Ramos (cell line): Measurements from ENCODE around the gene CCDC149.

Source experiments
- in situ Hi-C: fragments of 300-500 bp; cut with MboI; formaldehyde crosslinking; loops from one replicate; pipeline ENCODE4 v1.14.3; 2022; ENCODE audit warnings: low sequenced_read_pairs; ENCODE audit not compliant: unreplicated experiment

CCDC149 gene

DNA sequence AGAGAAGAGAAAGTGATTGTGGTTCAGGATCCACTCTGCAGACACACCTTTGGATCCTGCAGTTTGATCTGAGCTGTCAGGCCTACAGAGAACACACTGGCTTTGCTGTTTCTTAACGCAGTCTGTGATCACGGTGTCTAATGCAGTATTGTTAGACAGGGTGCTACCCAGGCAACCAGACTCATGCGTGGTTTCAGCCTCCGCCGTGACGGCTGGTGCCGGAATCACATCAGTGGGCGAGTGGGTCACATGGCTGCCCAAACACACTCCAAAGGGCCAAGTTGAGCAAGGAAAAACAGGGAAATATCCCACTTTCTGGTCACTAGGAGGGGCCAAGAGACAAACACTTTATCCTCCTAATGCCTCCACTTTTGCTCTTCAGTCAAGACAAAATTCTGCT lies 27.5 kb downstream of the CCDC149 start:
- in situ Hi-C loops, result no loop called here

DNA sequence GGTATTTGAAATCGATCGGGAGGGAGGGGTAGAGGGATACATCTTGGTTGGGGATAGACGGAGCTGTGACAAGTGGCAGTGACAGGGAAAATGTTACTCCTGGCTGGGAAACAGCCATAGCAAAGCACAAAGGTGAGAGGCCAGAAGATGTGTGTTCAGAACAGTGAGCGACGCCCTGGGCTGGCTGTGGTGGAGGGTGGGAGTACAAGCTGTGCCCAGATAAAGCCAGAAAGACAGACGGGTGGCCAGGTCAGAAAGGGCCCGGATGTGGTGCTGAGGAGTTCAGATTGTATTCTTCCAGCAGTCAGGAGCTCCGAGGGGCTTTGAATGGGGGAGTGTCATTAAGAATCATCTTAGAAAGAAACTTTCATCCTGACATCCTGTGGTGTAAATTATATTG lies 27.9 kb downstream of the CCDC149 start:
- in situ Hi-C loops, result no loop called here

DNA sequence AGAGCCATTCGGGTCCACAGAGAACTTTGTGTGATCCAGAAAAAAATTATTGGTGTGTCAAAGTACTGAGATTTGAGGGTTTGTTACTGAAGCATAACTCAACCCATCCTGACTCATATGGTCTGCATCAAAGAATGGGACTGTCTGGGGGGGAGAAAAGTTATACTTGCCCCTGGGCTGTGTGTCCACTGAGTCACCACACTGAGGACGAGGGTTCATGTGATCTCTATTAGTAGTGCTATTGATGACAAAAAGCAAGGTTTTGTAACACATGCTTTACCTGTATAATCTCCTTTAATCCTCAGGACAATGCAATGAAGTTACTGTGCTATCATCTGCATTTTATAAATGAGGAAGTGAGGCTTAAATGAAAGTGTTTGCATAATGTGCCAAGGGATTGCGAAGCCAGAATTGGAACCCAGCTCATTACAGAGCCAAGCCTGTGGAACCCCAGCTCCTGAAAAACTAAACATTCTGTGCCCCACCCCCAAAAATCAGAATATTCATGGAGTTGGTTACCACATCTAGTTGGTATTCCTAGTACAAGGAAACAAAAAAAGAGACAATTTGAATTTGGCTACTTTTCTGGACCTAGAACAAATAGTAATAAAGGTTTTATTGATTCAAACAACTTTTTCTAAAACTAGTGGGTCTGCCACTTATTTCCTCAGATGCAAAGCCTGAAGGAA lies 31.2 kb downstream of the CCDC149 start:
- in situ Hi-C loops, result no loop called here

DNA sequence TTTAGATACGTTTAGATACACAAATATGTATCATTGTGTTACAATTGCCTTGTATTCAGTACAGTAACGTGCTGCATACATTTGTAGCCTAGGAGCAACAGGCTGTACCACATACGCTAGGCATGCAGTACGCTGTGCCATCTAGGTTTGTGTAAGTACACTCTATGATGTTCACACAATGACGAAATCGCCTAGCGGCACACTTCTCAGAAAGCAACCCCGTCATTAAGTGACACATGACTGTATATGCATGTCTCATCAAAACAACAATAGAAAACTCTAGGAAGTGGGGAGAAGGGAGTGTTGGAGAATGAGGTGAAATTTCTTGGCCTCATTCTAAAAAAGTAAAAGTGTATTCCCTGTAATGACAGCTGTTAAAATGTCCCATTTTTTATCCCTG lies 32.7 kb downstream of the CCDC149 start:
- in situ Hi-C loops, result no loop called here

DNA sequence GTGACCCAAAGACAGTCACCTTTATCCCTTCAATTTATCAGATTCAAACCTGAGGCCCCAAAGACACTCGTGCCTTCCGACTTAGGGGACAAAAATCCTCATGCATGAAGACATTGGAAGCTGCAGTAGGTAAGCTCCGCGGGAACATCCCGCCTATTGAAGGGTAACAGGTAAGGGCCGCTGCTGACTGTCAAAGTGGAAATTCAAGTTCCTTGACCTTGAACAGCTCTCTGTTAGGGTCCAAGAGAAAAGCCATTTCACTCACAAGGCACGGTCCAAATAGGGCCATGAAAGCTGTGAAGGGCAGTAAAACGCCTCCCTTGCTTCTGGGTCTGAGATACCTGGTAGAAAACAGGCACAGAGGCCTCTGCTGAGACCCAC lies 34.2 kb downstream of the CCDC149 start:
- in situ Hi-C loops, result no loop called here

DNA sequence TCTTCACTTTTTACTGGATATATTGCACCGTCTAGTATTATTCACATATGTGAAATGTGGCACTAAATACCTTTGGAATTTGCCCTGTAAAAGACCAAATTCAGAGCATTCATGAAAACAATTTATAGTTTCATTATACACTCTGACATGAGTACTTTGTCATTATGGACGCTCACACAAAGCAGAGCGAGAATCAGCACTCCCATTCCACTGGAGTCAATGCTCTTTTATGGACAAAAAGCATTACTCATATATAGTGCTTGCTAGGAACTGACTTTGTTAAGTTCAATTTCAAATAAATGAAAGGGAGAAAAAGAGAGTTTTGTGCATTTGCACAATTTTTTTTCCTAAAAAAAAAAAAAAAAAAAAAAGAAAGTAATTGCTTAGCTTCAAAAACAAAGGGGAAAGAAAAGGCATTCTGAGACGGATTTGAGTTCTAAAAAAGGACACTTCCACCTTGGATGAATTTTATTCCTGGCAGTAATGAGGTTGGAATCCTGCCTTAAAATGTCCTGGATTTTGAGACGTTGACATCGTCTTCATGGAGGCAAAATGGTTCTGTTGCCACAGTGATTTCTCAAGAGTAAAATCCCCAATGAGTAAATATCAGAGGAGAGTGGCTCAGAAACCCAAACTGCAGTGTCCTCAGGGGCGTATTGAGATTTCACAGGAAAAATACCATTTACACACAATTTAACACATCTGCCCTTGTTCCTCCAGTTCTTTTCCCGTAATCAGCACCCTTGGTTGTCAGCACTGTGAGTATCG lies 34.8 kb downstream of the CCDC149 start:
- in situ Hi-C loops, result no loop called here

DNA sequence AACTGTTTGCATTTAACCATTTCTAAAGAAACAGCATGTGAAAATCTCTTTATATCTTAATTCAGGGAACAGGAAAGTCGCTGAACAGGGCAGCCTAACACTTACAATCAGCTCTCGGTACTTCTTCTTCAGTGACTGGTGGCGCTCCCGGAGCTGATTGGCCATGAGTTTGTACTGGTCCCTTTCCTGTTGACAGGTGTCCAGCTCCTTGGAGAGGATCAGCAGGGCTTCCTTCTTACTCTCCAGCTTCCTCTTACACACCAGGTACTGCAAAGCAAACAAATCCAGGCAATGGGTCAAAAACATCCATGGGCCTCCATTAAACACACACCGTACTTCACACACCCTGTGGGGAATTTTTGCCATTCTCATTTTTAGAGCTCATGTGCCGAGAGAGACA lies 36.4 kb downstream of the CCDC149 start:
- in situ Hi-C loops, result no loop called here

DNA sequence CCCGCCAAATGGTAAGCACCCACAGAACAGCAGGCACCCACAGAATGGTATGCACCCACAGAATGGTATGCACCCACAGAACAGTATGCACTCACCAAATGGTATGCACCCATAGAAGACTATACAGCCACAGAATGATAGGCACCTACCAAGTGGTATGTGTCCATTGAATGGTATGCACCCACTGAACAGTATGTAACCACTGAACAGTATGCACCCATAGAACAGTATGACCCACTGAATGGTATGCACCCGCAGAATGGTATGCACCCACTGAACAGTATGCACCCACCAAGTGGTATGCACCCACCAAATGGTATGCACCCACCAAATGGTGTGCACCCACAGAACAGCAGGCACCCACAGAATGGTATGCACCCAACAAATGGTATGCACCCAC lies 40.1 kb downstream of the CCDC149 start:
- in situ Hi-C loops, result no loop called here

DNA sequence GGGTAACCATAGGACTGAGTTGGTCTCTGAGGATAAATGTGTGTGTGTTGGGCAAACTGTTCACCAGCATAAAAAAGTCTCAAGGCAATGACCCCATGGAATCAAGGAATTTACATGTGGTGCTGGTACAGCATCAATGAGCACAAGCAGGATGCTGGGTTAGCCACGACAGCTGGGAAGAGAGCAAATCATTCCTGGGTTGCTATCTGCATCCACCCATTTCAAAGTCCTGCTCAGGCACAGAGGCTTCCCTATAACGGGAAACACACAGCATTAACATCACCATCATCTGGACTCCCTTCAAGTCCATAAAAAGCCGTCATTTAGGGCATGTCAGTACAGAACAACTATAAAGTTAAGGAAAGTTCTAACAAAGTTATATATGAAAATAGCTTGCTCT lies 41.6 kb downstream of the CCDC149 start:
- in situ Hi-C loops, result no loop called here

DNA sequence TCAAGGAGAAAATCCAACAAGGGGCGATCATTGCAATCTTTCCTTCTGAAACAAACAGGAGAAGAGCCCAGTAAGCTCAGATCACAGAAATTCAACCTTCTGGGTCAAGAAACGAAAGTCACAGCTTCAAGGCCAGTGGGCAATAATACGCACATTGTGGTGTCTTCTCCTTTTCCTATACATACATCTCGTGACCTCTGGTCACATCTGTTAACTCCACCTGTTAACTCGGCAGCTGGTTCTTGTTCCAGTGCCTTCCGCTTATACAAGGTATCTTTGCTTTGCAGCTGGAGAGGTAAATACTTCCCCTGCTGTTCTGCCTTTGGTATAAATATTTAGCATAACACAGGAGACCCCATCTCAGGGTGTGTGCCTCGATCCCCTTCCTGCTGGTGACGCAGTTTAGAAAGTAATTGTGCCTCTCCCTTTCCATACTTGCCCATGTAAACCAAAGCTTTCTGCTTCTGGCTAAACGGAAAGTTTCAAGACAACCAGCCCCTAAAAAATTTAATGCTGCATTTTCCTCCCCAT lies 45.0 kb downstream of the CCDC149 start:
- in situ Hi-C loops, result no loop called here

DNA sequence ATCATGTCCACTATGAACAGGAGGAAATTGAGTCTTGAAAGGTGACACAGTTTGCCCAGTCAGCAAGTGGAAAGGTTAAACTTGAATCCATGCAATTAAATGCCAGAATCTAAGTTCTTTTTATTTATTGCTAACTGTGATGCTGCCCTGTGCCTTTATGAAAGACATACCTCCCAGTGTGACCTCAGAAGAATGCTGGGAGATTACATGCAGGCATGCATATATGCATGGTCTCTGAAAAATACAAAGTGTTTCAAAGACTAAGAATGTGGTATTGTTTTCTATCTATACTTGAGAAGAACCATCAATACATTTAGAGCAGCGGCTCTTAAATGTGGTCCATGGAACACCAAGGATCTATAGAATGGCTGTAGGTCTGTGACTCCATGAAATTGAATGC lies 45.6 kb downstream of the CCDC149 start:
- in situ Hi-C loops, result no loop called here

DNA sequence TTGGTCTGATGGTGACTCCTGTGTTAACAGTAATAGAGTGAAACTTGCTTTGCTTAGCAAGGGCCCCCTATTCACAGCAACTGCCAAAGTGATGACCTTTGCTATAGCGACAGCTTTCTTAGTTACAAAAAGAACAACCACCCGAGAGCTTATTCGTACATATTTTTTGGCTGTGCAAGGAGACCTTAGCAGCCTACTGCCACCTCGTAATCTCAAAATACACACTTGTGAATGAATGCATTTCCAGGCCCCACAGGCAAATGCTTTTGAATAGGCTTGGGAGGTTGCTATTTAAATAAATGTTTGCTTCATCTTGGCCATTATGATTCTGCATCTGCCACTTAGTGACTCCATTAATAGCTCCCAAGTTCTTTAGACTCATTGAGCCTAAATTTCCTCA lies 47.4 kb downstream of the CCDC149 start:
- in situ Hi-C loops, result no loop called here

DNA sequence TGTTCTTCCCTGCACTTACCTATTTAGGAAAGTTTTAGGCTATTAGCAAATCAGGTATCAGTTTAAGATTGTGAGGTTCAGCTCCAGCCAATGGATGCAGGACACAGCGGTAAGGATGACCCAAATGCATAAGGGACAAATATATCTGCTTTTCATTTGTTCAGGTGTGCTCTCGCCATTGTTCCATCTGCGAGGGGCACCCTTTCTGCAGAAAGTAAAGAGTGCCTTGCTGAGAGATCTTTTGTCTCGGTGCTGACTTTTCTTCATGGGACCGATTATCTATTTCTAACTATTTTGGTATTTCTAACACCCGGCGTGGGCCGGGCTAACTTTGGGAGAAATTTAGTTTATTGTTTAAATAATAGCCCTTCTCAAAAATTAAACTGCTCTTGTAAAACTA lies 49.0 kb downstream of the CCDC149 start:
- in situ Hi-C loops, result no loop called here

DNA sequence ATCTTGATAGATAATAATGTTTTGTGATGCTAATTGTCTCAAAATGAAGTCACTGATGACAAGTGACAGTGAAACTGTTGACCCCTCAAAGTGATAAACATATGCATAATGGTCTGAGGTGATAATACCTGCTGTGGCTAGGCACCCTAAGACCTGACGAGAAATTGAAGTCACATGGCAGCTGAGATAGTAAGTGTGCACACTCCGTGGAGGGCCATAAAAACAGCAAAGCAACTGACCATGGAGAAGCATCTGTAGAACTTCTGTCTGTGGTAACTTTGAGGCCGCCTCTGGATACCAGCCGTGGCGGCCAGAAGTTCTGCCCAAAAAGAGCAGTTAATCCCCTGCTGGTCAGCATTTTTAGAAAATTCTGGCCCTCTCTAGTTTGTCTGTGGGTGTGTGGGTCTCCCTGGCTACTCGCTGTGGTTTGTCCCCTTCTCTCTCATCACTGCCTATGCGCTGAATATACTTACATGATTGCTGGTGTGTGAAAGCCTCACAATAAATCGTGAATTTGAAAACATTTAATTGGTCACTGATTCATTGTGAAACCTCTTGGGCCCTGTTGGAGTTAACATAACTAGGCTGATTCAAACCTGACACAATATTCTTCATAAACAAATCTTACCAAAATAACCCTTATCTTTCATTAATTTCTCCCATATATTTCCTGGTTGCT lies 50.6 kb downstream of the CCDC149 start:
- in situ Hi-C loops, result no loop called here

DNA sequence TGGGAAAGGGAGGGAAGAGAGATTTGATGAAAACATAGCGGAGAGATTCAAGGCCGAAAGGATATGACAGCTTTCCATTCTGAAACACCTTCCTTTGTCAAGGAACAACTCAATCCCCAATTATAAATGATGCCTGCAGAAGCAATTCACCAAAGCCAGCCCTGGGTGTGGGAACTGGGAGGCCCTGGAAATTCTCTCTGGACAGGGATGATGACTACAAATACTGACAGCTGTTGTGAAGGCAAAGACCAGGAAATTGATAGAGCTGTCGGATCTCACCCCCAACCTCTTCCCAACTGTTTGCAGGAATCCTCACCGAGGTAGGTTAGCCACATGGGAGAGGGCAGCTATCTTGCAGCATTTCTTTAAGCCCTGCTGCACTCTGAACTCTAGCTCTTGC lies 54.3 kb downstream of the CCDC149 start:
- in situ Hi-C loops, result no loop called here

DNA sequence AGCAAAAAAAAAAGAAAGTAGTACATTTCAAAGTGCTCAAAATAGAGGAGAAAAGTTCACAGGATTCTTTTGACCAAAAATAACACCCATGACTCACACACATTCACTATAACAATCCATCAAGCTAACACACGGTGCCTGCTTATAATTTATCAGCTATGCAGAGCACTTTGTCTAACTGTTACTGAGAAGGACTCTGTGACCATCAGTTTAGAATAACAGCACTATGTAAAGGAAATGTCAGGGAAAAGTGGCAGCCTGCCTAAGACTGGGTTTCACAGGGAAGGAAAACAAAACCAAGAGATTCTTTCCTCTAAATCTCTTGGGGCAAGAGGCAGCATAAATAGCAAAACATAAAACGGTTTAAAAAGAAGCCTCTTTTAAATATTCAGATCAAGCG lies 54.8 kb downstream of the CCDC149 start:
- in situ Hi-C loops, result no loop called here

DNA sequence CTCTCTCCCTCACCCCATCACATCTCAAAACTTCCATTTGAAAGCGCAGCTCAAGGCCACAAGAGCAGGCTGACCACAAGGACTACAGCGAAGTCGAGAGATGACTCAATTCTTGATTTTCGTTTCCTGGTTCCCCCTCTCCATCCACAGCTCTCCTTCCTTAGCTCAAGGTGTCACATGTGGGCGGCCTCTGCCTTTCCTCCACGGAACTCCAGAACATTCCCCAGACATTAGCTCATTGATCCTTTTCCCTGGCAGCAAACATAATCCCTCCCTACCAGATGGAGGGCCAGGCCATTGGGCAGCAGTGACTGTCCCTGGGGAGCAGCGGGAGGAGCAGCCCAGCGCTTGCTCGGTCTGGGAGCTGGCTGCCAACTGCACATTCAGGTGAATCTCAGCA lies 56.3 kb downstream of the CCDC149 start:
- in situ Hi-C loops, result no loop called here

DNA sequence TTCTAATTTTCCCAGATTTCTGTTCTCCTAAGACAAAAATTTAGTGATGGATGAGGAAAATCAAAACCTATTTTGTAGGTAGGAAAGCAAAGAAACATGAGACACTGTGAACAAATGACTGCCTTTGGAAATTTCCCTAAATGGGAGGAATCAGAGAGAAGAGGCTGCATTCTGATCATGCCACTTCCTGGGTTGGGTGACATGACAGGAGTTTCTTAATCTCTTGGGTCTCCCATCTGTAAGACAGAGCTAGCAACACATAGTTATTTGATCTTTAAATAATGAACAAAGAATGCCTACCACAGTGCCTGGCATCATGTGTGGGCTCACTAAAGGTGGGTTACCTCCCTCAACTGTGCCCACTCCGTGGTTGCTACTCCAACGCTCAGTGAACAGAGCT lies 57.1 kb downstream of the CCDC149 start:
- in situ Hi-C loops, result no loop called here

DNA sequence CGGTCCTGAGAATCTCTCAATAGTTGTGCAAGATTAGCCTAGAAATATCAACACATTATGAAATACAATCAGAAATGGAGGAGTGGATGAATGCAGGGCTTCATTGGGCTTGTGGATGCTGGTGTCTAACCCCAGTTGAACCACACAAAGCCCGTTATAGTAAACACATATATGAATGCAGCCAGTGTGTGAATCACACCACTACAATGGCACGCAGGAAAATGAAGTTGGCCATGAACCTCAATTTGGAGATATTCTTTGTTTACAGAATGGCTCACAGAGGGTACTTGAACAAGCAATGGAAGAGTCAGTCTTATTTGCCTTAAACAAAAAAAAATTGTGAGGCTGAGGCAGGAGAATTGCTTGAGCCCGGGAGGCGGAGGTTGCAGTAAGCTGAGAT lies 59.7 kb downstream of the CCDC149 start:
- in situ Hi-C loops, result no loop called here

DNA sequence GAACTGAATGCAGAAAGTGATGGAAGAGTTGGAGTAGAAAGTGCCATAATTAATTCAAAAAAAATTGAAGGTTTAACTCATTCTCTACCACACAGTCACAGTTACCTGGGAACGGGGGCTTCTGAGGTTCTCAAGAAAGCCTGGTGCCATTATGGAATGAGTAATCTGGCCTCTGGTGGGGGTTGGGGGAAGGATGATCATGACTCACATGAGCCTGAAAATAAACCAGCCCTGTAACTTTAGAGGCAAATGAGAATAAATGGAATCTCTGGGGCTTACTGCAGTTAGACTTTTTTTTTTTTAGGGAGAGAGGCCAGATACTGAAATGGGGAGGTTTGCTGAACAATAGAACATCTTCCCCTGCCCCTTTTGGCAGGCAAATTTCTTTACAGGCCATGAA lies 62.2 kb downstream of the CCDC149 start:
- in situ Hi-C loops, result no loop called here

DNA sequence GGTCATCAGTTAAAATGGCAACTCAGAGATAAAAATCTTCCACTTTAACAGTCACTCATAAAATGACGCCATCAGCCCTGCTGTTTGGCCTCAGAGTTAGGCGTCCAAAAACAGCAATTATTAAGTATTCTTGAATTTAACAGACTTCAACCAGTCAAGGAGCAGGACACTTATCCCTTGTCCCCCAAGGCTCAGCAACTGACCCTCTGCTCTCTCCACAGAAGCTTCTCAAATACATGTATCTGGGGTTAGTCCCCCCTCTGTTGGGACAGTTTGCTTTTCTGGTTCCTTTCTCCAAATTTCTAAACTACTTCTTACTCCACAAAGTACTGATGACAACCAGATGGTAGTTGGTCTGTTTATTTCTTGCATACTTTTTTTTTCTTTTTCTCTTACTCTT lies 63.1 kb downstream of the CCDC149 start:
- in situ Hi-C loops, result no loop called here
